PC-9 (cell line): ENCODE results near the gene AKAP6. TPM values are rescaled to one million over a fixed set of nuclear protein-coding genes. Genes with fewer than 3 reads are reported as not detected.

Experiments used
- BruUV-seq: library from RNA; stranded (reverse); fragments of 400-500 nt; replicated peaks from 2 replicates; lab custom pipeline; 2021; lab: Mats Ljungman, UMichigan
- CTCF ChIA-PET: fragments of 300-600 bp; sonication (Branson Sonifier 250); formaldehyde crosslinking; loops from one replicate; lab custom pipeline; 2022; ENCODE audit warnings: antibody characterized with exemption; lab: Charles Lee
- POLR2A ChIA-PET: fragments of 300-600 bp; sonication (Branson Sonifier 250); formaldehyde crosslinking; loops from one replicate; lab custom pipeline; 2022; ENCODE audit warnings: antibody characterized with exemption; ENCODE audit not compliant: unreplicated experiment; lab: Charles Lee
- DNase-seq, 2 experiments: peaks; one replicate each; pipeline versions ENCODE4 v3.0.0 to v3.0.0-alpha.2; 2015 to 2022; ENCODE audit warnings: mixed read lengths in 1 of 2
- H2AFZ ChIP-seq: fragments of 200-600 bp; sonication (generic); 2 replicates; pipeline ENCODE4 v1.8.1; 2017; ENCODE audit warnings: antibody characterized with exemption
- H3F3A ChIP-seq: fragments of 200-600 bp; sonication (generic); 2 replicates; pipeline ENCODE4 v1.8.1; 2017; ENCODE audit warnings: antibody characterized with exemption, mild to moderate bottlenecking, low read depth; ENCODE audit not compliant: insufficient read depth
- H3K27ac ChIP-seq: fragments of 200-600 bp; sonication (generic); 2 replicates; pipeline ENCODE4 v1.6.1; 2016; ENCODE audit warnings: mixed run types
- H3K27me3 ChIP-seq: fragments of 200-600 bp; sonication (generic); 2 replicates; pipeline ENCODE4 v1.6.1; 2016; ENCODE audit warnings: low read depth, mixed run types; ENCODE audit not compliant: insufficient read depth
- H3K36me3 ChIP-seq: fragments of 200-600 bp; sonication (generic); 2 replicates; pipeline ENCODE4 v1.6.1; 2016; ENCODE audit warnings: low read depth, mixed run types
- H3K4me1 ChIP-seq: fragments of 200-600 bp; sonication (generic); replicated peaks from 2 replicates; pipeline ENCODE4 v1.6.1; 2016; ENCODE audit warnings: mixed run types; ENCODE audit not compliant: insufficient read depth
- H3K4me2 ChIP-seq: fragments of 200-600 bp; sonication (generic); 2 replicates; pipeline ENCODE4 v1.6.1; 2017; ENCODE audit warnings: mixed run types
- H3K4me3 ChIP-seq: fragments of 200-600 bp; sonication (generic); 2 replicates; pipeline ENCODE4 v1.6.1; 2016; ENCODE audit warnings: mixed run types
- H3K79me2 ChIP-seq: fragments of 200-600 bp; sonication (generic); 2 replicates; pipeline ENCODE4 v1.6.1; 2017; ENCODE audit warnings: low read depth, mixed run types
- H3K9me2 ChIP-seq: fragments of 200-600 bp; sonication (generic); 2 replicates; pipeline ENCODE4 v1.8.1; 2017; ENCODE audit warnings: mild to moderate bottlenecking; ENCODE audit not compliant: insufficient read depth
- H3K9me3 ChIP-seq: fragments of 200-600 bp; sonication (generic); 2 replicates; pipeline ENCODE4 v1.8.1; 2016; ENCODE audit warnings: low read depth; ENCODE audit not compliant: insufficient read depth
- H4K20me1 ChIP-seq: fragments of 200-600 bp; sonication (generic); 2 replicates; pipeline ENCODE4 v1.8.1; 2017; ENCODE audit not compliant: insufficient read depth
- EZH2 ChIP-seq: fragments of 200-600 bp; sonication (generic); IDR thresholded peaks from 2 replicates; pipeline ENCODE4 v1.8.0; 2017; ENCODE audit warnings: antibody characterized with exemption, low read depth
- intact Hi-C: fragments of 100-400 bp; cut with micrococcal nuclease; formaldehyde crosslinking; loops from one replicate; pipeline ENCODE4 v1.10.0; 2022; ENCODE audit not compliant: unreplicated experiment
- total RNA-seq: library from RNA; stranded (reverse); gene quantifications from 2 replicates; pipeline ENCODE4 v1.2.3, GENCODE V29; 2021
- TF ChIP-seq, protein P1 (sequence below): fragments of 200-600 bp; sonication (generic); conservative IDR thresholded peaks from 2 replicates; pipeline ENCODE4 v1.6.1; 2017; ENCODE audit warnings: mixed run types, antibody characterized with exemption, mild to moderate bottlenecking, moderate library complexity

The AKAP6 gene
- total RNA-seq, 1 experiment from 2014 or later = 2.8 TPM

DNA sequence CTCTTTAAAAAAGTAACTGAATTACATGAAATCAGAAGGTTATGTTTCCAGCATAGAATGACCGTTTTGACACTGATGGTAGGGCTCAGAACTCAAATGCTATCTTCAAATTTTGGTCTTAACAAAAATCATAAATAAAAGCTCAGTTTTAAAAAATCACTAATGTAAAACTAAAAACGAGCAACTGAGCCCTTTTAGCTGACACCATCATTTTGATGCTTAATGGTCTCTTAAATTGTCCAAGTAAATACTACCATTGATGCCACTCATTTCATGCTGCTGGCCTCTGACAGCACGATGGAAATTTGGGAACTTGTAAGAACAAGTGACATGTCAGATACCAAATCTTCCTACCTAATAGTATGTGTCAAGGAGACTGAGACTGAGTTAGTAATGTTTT is 205.0 kb downstream of the AKAP6 start:
- BruUV-seq = no TSS peak
- intact Hi-C loops = no loop called here
- no peaks in the 10 kb centered on the region for H3K27me3 ChIP-seq
- no peak for DNase-seq
- H3K79me2 ChIP-seq = no peaks in the 10 kb centered on the region
- TF ChIP-seq, protein P1, sequence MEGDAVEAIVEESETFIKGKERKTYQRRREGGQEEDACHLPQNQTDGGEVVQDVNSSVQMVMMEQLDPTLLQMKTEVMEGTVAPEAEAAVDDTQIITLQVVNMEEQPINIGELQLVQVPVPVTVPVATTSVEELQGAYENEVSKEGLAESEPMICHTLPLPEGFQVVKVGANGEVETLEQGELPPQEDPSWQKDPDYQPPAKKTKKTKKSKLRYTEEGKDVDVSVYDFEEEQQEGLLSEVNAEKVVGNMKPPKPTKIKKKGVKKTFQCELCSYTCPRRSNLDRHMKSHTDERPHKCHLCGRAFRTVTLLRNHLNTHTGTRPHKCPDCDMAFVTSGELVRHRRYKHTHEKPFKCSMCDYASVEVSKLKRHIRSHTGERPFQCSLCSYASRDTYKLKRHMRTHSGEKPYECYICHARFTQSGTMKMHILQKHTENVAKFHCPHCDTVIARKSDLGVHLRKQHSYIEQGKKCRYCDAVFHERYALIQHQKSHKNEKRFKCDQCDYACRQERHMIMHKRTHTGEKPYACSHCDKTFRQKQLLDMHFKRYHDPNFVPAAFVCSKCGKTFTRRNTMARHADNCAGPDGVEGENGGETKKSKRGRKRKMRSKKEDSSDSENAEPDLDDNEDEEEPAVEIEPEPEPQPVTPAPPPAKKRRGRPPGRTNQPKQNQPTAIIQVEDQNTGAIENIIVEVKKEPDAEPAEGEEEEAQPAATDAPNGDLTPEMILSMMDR = no peak
- no peak for TF ChIP-seq EZH2
- no peak overlapping the region for H3K27ac ChIP-seq
- H4K20me1 ChIP-seq = no peaks in the 10 kb centered on the region
- no peak overlapping the region for H3K4me2 ChIP-seq
- H3K9me2 ChIP-seq = no peaks in the 10 kb centered on the region
- no peaks in the 10 kb centered on the region for H3K9me3 ChIP-seq
- no peaks in the 10 kb centered on the region for H3K36me3 ChIP-seq
- no peaks in the 10 kb centered on the region for H3K4me1 ChIP-seq
- H3F3A ChIP-seq = no peaks in the 10 kb centered on the region
- ChIA-PET CTCF (no interaction called here), POLR2A (no interaction called here)
- no peak overlapping the region for H2AFZ ChIP-seq
- H3K4me3 ChIP-seq = no peak overlapping the region

DNA sequence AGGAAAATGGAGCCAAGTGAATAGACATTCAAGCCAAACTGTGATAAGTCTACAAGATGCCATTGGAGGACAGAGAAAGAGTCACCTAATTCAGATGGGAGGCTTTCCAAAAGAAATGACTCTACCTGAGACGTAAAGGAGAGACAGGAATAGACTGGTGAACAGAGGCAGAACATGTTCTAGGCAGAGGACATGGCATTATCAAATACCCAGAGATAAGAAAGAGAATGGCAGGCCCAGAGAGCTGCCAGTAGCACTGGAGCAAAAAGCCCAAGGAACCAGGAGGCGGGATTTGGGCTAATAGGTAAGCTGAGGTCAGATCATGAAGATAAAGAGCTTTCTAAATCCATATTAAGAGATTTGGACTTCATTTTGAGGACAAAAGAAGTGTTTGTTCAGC is 207.1 kb downstream of the AKAP6 start:
- Histone ChIP-seq H3K4me1 (no peaks in the 10 kb centered on the region), H3K27ac (no peak overlapping the region), H3K9me2 (no peaks in the 10 kb centered on the region), H3K9me3 (no peaks in the 10 kb centered on the region), H4K20me1 (no peaks in the 10 kb centered on the region), H3K36me3 (no peaks in the 10 kb centered on the region), H3K79me2 (no peaks in the 10 kb centered on the region), H3K4me3 (no peak overlapping the region), H2AFZ (no peak overlapping the region), H3K4me2 (no peak overlapping the region), H3F3A (no peaks in the 10 kb centered on the region), H3K27me3 (no peaks in the 10 kb centered on the region)
- CTCF ChIA-PET = no interaction called here
- BruUV-seq = no TSS peak
- TF ChIP-seq EZH2 = no peak
- TF ChIP-seq, protein P1 = no peak
- intact Hi-C loops = no loop called here
- POLR2A ChIA-PET = no interaction called here
- no peak for DNase-seq

DNA sequence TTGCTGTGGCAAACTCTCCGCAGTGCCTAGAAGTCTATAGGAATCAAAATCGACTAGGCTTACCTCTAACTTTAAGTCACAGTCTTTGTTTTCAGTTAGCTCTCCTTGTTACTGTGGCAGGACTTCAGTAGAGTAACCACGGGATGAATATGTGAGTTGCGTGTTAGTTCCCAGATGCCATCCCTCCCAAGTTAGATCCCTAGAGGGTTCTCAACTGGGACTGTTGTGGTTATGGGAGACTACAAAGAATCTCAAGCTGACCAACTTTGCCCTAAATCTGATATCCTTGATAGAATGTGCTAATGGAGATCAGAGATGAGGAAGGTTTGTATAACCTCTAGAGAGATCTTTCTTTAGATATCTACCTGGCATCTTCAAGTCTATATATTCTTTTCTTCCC is 208.1 kb downstream of the AKAP6 start:
- BruUV-seq = no TSS peak
- no peak overlapping the region for H3K4me2 ChIP-seq
- no peak overlapping the region for H2AFZ ChIP-seq
- no peaks in the 10 kb centered on the region for H3F3A ChIP-seq
- no peaks in the 10 kb centered on the region for H3K9me2 ChIP-seq
- DNase-seq = no peak
- H3K4me3 ChIP-seq = no peak overlapping the region
- H4K20me1 ChIP-seq = no peaks in the 10 kb centered on the region
- H3K36me3 ChIP-seq = no peaks in the 10 kb centered on the region
- no peak for TF ChIP-seq EZH2
- TF ChIP-seq, protein P1 = no peak
- ChIA-PET CTCF (no interaction called here), POLR2A (no interaction called here)
- no peak overlapping the region for H3K27ac ChIP-seq
- no peaks in the 10 kb centered on the region for H3K4me1 ChIP-seq
- H3K79me2 ChIP-seq = no peaks in the 10 kb centered on the region
- no peaks in the 10 kb centered on the region for H3K27me3 ChIP-seq
- H3K9me3 ChIP-seq = no peaks in the 10 kb centered on the region
- intact Hi-C loops = no loop called here
